Ectodermal cell (in vitro differentiated cells): ENCODE results near the gene CLDN4.

Experiments
- H3K27ac ChIP-seq: 2 replicates; pipeline ENCODE4 v1.7.0; 2013; ENCODE audit warnings: mild to moderate bottlenecking, low read depth, low read length; ENCODE audit not compliant: insufficient read depth, poor library complexity, severe bottlenecking
- H3K27me3 ChIP-seq: 2 replicates; pipeline ENCODE4 v1.7.0; 2013; ENCODE audit warnings: mild to moderate bottlenecking, low read length; ENCODE audit not compliant: insufficient read depth, control insufficient read depth, poor library complexity, severe bottlenecking
- H3K36me3 ChIP-seq: one replicate; pipeline ENCODE4 v1.7.0; 2013; ENCODE audit warnings: low read length; ENCODE audit not compliant: control insufficient read depth, insufficient read depth
- H3K4me1 ChIP-seq: one replicate; pipeline ENCODE4 v1.7.0; 2013; ENCODE audit warnings: low read length; ENCODE audit not compliant: control insufficient read depth, insufficient read depth
- H3K4me3 ChIP-seq: 2 replicates; pipeline ENCODE4 v1.7.0; 2013; ENCODE audit warnings: low read depth, low read length, control low read depth; ENCODE audit not compliant: insufficient read depth
- H3K9me3 ChIP-seq: 2 replicates; pipeline ENCODE4 v1.7.0; 2013; ENCODE audit warnings: mild to moderate bottlenecking, low read length, moderate library complexity; ENCODE audit not compliant: control insufficient read depth
- WGBS, 2 experiments: methylation state at CpG; one replicate each; pipeline ENCODE4 v1.1.7; 2013; ENCODE audit warnings: missing lambda C conversion rate in 2 of 2; 5-methylcytosine and 5-hydroxymethylcytosine counted together

Gene CLDN4

GRCh38 chr7:73856941-73857340, 26.1 kb downstream of the CLDN4 start:
- Histone ChIP-seq H3K27me3 (peaks cover 8% of the 10 kb centered on the region), H3K27ac (no peak overlapping the region), H3K4me1 (no peaks in the 10 kb centered on the region), H3K9me3 (no peaks in the 10 kb centered on the region), H3K36me3 (no peaks in the 10 kb centered on the region), H3K4me3 (no peak overlapping the region)
- 76 to 77% methylated on average over 3 of the region's 3 CpGs for WGBS, 2 experiments

GRCh38 chr7:73858807-73859206, 28.0 kb downstream of the CLDN4 start:
- H3K4me3 ChIP-seq: no peak overlapping the region
- no peaks in the 10 kb centered on the region for H3K36me3 ChIP-seq
- no peaks in the 10 kb centered on the region for H3K4me1 ChIP-seq
- peaks cover 8% of the 10 kb centered on the region for H3K27me3 ChIP-seq
- H3K9me3 ChIP-seq: no peaks in the 10 kb centered on the region
- WGBS, 2 experiments: 87 to 90% methylated on average over 2 of the region's 2 CpGs
- no peak overlapping the region for H3K27ac ChIP-seq

- H3K27ac ChIP-seq: no peak within 1 kb of the TSS
- H3K27me3 ChIP-seq: peaks cover 6% of the 10 kb centered on the region
- H3K9me3 ChIP-seq: no peaks in the 10 kb centered on the region
- WGBS, 2 experiments: 87 to 88% methylated on average over 11 of the region's 11 CpGs
- H3K4me1 ChIP-seq: no peaks in the 10 kb centered on the region
- H3K36me3 ChIP-seq: no peaks in the 10 kb centered on the region
- no peak within 1 kb of the TSS for H3K4me3 ChIP-seq
Observed at GRCh38 chr7:73860859-73861258, 30.1 kb downstream of the CLDN4 start, which contains the start of gene TMEM270. TMEM270 (plus strand) TSS chr7:73861159; CDS start chr7:73861195, 36 bp downstream.

- WGBS, 2 experiments: 92 to 97% methylated on average over 12 of the region's 12 CpGs
- H3K36me3 ChIP-seq: no peaks in the 10 kb centered on the region
- H3K9me3 ChIP-seq: no peaks in the 10 kb centered on the region
- peaks cover 4% of the 10 kb centered on the region for H3K27me3 ChIP-seq
- H3K4me3 ChIP-seq: no peak overlapping the region
- H3K27ac ChIP-seq: no peak overlapping the region
- no peaks in the 10 kb centered on the region for H3K4me1 ChIP-seq
Observed at GRCh38 chr7:73861305-73861704, 30.5 kb downstream of the CLDN4 start.

- Histone ChIP-seq H3K4me1 (peaks cover 8% of the 10 kb centered on the region), H3K4me3 (no peak overlapping the region), H3K27ac (no peak overlapping the region), H3K36me3 (no peaks in the 10 kb centered on the region), H3K27me3 (no peaks in the 10 kb centered on the region), H3K9me3 (no peaks in the 10 kb centered on the region)
- WGBS, 2 experiments: 86 to 89% methylated on average over 8 of the region's 8 CpGs
Observed at GRCh38 chr7:73864981-73865711, 34.4 kb downstream of the CLDN4 start.

- no peak overlapping the region for H3K27ac ChIP-seq
- H3K9me3 ChIP-seq: no peaks in the 10 kb centered on the region
- H3K4me1 ChIP-seq: peaks cover 8% of the 10 kb centered on the region
- H3K36me3 ChIP-seq: no peaks in the 10 kb centered on the region
- WGBS, 2 experiments: 86 to 87% methylated on average over 6 of the region's 6 CpGs
- no peak overlapping the region for H3K4me3 ChIP-seq
- H3K27me3 ChIP-seq: no peaks in the 10 kb centered on the region
Observed at GRCh38 chr7:73865738-73866445, 35.1 kb downstream of the CLDN4 start.

GRCh38 chr7:73866446-73866767, 35.6 kb downstream of the CLDN4 start:
- H3K4me3 ChIP-seq: no peak overlapping the region
- H3K27ac ChIP-seq: no peak overlapping the region
- no peaks in the 10 kb centered on the region for H3K9me3 ChIP-seq
- WGBS, 2 experiments: 85 to 92% methylated on average over 1 of the region's 1 CpG
- no peaks in the 10 kb centered on the region for H3K27me3 ChIP-seq
- H3K4me1 ChIP-seq: peaks cover 8% of the 10 kb centered on the region
- H3K36me3 ChIP-seq: no peaks in the 10 kb centered on the region

GRCh38 chr7:73869011-73869798, 38.4 kb downstream of the CLDN4 start:
- no peaks in the 10 kb centered on the region for H3K36me3 ChIP-seq
- 73 to 77% methylated on average over 23 of the region's 24 CpGs for WGBS, 2 experiments
- H3K4me3 ChIP-seq: no peak overlapping the region
- no peaks in the 10 kb centered on the region for H3K9me3 ChIP-seq
- H3K4me1 ChIP-seq: peaks cover 8% of the 10 kb centered on the region
- no peaks in the 10 kb centered on the region for H3K27me3 ChIP-seq
- no peak overlapping the region for H3K27ac ChIP-seq

- Histone ChIP-seq H3K4me1 (peaks cover 8% of the 10 kb centered on the region), H3K4me3 (no peak overlapping the region), H3K36me3 (no peaks in the 10 kb centered on the region), H3K27me3 (no peaks in the 10 kb centered on the region), H3K27ac (no peak overlapping the region), H3K9me3 (no peaks in the 10 kb centered on the region)
- 67 to 70% methylated on average over 15 of the region's 15 CpGs for WGBS, 2 experiments
Observed at GRCh38 chr7:73870041-73870492, 39.3 kb downstream of the CLDN4 start.
